GM18873 (cell line): Measurements from ENCODE around the gene PARD3.
"Not testable (repeated sequence)": the region's sequence is repeated elsewhere in the genome, so short reads cannot be mapped to it uniquely, and the experiment has no call there.

Experiments
- ATAC-seq: cut with Tn5 transposase; IDR thresholded peaks from one replicate; pipeline ENCODE4 v1.9.1; 2021; ENCODE audit warnings: mild to moderate bottlenecking, moderate library complexity, moderate number of reproducible peaks; ENCODE audit not compliant: unreplicated experiment, low FRiP score

PARD3 gene

DNA sequence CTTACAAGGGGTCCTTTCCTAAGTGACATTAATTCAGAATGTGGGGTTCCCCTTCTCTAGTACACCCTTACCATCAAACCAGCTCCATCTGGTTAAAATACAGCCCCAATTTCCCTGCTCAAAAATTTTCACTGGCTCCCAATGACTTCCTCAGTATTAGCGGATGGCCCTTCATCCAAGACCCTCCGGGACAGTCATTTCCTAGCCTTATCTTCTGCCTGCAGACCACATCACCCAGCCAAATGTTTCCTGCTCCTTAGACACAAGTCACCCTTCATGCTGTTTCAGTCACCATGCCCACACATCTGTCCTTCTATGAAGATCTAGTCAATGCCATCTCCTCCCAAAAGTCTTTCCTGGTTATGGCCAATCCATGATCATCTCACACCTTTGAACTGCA lies 45.2 kb downstream of the PARD3 start:
- ATAC-seq, result no peak

DNA sequence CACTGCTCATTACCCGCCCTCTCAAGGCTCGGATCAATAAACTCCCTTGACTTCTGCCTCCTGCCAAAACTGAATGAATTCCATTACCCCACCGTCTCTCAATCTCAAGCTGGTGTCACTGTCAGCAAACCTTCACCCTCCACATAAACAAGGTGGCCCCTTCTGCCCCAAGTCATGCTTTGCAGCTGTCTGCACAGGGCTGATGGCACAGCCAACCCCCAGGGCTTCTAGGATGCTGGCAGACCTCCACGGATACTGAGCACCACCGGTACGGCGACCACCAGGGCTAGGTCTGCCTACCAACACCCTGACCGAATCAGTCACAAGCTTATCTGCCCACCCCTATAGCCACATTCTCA lies 46.1 kb downstream of the PARD3 start:
- no peak for ATAC-seq

DNA sequence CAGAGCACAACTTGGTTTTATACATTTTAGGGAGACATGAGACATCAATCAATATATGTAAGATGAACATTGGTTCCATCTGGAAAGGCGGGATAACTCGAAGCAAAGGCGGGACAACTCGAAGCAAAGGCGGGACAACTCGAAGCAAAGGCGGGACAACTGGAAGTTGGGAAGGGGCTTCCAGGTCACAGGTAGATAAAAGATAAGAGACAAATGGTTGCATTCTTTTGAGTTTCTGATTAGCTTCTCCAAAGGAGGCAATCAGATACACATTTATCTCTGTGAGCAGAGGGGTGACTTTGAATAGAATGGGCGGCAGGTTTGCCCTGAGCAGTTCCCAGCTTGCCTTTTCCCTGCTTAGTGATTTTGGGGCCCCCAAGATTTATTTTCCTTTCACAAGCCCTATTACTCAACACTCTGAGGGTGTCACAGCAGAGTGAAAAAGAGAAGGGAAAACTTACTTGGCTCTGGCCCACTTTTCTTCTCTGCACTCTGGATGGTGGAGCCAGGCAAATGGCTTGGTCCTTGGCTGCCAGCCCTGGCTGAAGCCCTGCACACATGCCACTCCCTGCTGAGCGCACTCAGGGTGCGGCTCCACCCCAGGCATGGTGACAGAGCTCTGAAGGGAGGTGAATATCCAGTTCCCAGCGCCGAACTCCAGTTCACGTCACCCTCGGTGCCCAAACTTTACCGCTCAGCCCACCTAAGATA lies 46.7 kb downstream of the PARD3 start:
- no peak for ATAC-seq

DNA sequence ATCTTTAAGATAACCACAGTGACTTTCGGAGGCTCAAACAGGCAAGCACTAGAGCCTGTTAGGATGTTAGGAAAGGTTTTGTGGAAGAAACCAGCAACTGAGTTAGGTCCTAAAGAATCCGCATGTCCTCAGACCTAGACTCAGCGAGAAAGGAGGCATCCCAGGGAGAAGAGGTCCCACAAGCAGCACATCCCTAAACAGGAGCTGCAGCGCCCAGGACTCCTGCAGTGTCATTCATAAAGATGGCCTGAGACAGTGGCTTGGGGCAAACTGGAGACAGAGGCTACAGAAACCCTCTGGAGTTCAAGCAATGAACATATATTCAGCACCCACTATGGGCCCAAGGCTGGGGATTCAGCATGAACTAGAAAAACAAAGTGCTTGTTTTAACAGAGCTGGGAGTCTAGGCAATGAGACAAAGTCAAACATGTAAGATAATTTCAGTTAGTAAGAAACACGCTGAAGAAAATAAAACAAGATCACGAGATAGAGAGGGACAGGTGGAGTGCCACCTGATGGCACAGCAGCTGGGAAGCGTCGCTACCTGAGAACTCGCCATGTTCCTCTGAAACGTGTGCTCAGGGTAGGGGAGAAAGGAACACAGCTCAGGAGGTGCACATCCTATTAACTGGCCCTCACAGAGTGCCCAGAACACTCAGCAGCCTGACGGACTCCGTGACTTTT lies 48.1 kb downstream of the PARD3 start:
- ATAC-seq, result no peak

DNA sequence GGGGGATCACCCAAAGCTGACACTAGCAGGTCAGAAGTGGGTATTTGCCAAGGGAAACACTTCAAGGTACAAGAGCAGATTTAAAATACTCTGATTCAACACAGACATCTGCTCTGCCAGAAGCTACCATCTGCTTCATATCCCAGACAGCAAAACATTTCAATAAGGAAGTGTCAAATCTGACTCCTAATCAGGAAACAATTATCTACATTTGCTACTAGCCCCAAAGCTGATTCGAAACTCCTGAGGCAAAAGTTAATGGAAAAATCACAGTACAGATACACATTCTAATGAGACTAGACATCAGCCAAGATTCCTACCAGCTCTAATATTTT lies 48.9 kb downstream of the PARD3 start:
- ATAC-seq, result no peak

DNA sequence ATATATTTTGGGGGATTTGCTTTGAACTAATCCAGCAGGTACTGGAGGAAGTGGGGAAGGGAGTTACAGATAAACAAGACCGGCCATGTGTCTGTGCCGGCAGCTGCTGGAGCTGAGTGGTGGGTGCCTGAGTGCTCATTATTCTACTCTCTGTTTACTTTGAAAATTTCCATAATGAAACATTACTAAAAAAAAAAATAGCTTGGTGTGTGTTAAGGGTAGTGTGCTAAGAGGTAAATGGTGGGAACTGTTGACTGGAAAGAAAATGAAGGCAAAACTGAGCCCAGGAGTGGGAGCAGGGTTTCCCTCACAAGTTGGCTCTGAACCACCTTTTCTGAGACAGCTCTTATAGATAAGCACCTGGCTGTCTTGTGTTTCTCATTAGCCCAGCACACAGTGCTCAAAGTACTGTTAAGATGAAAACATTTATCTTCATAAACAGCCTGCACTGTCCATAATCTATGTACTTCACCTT lies 50.6 kb downstream of the PARD3 start:
- ATAC-seq, result no peak

DNA sequence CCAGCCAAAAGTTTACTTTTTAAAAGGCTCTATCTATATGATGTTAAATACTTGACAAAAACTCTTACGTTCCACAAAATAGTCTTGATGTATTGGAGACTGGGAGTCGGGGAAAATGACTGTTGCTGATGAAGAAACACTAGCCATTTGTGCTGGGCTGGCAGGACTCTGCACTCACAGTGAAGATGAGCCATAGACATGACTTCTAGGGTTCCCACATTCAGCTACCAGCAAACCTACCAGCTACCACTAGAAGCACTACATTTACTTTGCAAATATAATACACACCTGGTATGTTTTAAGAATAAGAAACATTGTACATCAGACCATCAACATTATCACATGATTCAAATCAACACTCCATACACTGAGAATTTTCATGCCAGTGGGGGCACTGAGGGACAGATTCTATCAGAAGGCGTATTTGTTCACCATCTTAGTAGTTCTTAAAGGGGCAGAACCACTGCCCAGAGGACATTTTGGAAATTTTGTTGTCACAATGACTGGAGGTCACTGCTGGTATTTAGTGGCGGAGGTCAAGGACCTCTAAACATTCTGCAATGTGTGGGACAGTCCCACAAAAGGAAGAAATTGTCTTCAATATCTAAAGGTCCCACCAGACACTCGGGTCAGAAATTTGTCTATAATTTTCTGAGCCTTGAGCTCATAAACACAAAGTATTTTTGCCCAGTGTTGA lies 52.3 kb downstream of the PARD3 start:
- no peak for ATAC-seq

DNA sequence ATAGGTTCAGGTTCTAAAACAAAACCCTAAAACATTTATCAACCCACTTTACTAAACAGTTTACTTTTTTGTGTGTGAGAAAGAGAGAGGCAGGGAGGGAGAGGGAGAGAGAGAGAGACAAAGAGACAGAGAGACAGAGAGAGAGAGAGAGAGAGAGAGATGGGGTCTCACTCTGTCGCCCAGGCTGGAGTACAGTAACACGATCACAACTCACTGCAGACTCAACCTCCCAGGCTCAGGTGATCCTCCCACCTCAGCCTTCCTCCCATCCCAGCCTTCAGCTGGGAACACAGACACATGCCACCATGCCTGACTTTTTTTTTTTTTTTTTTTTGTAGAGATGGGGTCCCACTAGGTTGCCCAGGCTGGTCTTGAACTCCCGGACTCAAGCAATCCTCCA lies 52.9 kb downstream of the PARD3 start:
- ATAC-seq, result no peak

DNA sequence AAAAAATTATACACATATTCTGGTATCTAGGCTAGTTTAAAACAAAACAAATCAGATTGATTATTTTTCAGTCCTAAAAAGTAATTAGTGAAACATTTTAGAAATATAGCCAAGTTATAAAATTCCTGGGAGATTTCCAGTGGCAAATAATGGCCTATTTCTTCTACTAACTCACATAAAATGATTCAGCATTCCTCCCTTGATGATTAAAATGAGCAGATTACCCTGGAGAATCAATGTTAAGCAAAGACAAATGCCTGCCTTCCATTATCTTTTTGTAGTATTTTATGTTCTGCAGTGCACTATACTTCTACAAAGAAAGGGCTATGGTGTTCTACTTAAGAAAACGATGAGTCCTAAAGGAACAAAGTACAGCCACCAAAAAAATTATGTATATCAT lies 53.6 kb downstream of the PARD3 start:
- no peak for ATAC-seq

DNA sequence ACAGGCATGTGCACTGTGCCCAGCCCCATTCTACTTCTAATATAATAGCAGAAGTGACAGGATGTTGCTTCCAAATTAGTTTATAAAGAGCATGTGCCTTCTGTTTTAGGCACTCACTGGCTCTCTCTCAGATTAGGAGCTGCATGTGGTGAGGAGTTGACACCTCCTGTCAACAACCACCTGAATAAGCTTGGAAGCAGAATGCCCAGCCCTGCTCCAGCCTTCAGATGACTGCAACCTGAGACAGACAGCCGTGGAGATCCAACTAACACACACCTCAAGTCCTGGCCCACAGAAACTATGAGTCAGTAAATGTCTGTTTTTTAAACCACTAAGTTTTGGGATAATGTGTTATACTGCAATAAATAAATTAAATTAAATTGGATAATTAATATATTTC lies 54.5 kb downstream of the PARD3 start:
- no peak for ATAC-seq

DNA sequence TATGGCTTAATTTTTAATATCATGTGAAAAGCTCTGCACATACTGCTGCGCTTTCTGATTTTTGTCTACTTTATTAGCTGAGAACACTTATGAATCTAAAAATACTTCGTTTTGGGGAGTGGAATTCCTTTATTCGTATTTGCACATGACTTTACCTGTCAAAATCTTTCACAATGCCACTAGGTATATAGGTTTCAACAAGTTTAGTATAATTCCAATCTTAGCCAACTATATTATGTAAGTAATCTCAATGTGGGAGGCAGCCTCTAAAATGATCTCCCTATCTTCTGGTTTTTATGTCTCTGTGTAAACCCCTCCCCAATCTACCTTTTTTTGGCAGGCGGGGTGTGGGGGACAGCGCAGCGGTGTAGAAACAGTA lies 55.3 kb downstream of the PARD3 start:
- no peak for ATAC-seq

DNA sequence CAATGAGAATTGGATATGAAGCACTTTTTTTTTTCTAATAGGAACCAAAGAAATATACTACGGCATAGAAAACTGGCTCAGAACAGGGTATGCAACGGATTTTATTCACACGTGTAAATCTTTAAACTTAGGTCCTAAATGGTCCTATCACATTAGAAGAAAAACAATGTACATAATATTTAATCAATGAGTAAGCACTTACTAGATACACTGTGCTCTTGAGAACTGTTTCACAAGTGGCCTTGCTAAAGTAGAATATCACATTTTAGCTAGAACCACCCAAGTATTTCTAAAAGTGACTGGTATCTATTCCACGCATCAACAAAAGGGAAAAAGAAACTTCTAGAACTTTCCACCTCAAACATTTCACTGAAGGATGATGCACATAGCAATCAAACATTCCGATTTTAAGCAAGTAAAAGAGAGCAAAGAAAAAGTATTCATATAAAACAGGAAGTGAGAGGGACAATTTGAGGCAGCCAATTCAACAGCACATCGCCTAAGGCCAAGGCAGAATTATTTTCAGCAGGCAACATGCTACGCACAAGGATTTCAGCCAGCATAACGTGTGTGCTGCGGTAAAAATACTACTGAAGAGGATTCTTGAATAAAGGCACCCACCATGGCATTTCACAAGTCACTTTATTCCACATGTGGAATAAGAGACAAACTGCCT lies 55.8 kb downstream of the PARD3 start:
- no peak for ATAC-seq

DNA sequence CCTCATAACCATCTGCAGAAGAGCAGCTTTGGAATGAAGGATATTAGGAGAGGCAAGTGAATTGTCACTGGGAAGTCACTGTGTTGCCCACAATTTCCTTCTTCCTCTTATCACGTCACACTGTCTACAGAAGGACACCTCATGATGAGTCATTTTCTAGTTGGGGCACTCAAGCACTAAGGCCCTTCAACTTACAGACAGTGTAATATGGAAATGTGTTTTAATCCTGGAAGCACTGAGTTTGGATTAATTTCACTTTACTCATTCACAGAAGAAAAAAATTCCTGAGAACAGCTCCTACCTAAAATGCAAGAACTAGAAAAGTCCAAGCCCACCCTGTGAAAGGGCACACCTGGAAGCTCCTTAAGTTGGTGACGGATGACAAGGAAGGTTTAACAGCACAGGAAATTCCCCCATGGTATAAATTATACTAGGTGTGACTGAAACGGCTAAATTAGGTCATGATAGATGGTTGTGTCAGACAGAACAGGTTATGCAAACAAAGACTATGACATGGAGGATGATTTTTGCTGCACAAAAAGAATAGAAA lies 56.6 kb downstream of the PARD3 start:
- ATAC-seq, result peak; percentile 58

DNA sequence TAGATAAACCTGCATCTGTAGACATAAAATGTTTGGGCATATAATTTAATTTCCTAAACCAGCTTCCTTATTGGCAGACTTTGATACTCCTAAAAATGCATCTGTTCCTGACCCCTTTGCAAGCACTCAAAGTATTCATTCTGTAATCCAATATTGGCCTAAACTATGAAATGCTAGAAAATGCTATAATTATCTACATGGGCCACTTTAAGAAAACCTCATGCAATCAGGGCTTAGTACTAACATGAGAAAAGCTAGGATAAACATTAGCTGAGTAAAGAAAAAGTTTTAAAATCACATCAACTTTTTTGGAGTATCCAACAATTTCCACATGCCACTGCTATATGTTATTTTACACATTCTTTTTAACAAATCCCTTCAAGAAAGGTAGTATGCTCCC lies 57.2 kb downstream of the PARD3 start:
- no peak for ATAC-seq

DNA sequence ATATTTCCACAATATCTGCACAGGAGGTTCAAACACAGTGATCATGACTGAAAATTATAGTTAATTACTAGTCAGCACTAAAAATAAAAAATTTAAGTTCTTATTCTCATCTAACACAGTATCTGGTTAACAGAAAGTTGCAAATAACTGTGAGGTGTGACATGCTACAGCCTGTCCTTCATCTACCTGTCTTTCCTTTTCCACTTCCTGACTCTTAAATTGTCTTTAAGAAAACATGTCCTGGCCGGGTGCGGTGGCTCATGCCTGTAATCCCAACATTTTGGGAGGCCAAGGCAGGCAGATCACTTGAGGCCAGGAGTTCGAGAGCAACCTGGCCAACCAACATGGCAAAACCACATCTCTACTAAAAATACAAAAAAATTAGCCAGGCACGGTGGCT lies 57.9 kb downstream of the PARD3 start:
- ATAC-seq, result not testable (repeated sequence)

DNA sequence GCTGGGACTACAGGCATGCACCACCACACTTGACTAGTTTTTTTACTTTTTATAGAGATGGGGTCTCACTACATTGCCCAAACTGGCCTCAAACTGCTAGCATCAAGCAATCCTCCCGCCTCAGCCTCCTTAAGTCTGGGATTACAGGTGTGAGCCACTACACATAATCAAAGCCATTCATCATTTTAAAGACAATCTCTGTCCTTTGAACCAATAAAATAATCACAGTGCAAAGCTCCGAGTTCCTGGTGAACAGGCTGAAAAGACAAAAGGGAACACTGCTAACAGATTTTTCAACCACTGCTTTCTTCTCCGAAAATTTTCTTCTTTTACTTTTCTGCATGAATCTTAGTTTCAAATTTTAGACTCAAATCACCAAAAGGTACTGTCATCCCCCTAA lies 58.5 kb downstream of the PARD3 start:
- no peak for ATAC-seq

DNA sequence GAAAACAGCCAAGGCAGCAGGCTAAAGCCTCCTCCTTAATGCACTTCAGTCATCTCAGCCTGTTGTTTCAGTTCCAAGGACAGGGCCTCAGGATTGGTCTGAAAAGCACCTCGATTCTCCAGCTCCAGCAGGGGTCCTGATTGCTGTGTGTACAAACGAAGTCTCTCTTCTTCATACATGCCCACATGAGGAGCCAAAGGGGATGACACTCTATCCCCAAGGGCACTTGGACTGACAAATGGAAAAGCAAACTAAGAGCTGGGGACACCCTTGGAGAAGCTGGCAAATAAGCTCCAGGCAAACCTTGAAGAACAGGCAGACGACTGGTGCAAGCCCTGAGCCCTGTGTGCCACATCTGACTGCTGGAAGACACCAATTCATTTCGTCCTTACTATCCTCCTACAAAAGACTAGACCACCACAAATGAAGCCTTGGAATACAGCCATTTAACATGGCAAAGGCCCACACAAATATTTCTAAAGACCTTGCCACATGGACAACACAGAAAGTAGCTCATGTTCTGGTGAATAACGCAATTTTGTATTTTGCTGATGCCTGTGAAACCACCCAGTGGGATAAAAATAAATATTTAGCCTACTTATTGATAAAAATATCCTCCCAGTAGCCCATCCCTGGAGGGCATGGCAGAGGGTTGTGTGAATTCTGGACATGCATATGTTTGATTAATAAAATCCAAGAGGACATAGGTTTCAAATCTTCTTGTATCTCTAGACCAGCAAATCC lies 61.9 kb downstream of the PARD3 start:
- ATAC-seq, result no peak

DNA sequence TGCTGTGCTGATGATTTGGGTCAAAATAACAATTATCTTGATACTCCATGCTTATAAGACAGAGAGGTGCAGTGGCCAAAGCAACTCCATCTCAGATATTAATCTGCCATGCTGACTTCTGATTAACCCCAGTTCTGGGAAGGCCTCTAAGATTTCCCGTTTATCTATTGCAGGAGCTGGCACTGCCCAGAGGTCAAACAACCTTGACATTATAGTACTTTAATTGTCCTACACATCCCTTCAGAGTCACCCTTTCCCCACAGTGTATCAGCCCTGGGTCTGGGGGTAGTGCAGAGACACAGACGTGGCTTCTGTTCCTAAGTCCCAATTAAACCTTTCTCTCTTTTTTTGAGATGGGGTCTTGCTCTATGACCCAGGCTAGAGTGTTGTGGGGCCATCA lies 63.8 kb downstream of the PARD3 start:
- no peak for ATAC-seq

DNA sequence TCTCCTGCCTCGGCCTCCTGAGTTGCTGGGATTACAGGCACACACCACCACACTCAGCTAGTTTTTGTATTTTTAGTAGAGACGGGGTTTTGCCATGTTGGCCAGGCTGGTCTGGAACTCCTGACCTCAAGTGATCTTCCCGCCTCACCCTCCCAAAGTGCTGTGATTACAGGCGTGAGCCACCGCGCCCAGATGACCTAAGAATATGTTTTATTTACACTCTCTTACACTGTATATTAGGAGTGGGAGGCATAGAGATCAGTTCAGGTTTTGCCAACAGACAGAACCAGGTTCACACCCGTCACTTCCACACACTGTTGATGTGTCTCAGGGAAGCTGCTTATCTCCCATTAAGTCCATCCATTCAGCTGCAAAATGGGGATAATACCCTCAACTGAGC lies 64.3 kb downstream of the PARD3 start:
- not testable (repeated sequence) for ATAC-seq

DNA sequence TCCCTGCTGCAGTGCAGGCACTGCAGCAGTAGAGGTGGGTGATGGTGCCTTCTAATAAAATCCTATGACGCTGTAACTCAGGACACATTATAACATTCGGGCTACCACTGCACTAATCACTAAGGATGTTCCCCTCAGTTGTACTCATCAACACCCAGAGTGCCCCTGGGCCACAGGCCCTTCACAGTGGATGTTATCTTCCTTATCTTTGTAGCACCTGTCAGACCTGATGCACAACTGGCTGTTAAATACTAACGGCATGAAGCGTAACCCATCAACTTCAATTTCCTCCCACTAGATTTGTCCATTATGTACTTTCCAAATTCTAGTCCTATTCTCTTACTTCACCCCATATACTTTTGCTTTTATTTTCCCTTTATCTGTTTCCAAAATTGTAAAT lies 66.3 kb downstream of the PARD3 start:
- no peak for ATAC-seq
